ENCODE data around the gene HELB. TPM values are rescaled to one million over a fixed set of nuclear protein-coding genes. Genes with fewer than 3 reads are reported as not detected.

HELB gene
- total RNA-seq, 1 experiment from 2014 or later: 10.0 TPM

- no peaks in the 10 kb centered on the region for H3K9me3 ChIP-seq (ENCODE audit: insufficient read depth, low read depth)
- no TSS peak for BruUV-seq (replicated peaks)
- H3K9me2 ChIP-seq (ENCODE audit: insufficient read depth): no peaks in the 10 kb centered on the region
- intact Hi-C loops (cut with micrococcal nuclease; ENCODE audit: unreplicated experiment): no loop called here
- no peak overlapping the region for H3K4me3 ChIP-seq
- H4K20me1 ChIP-seq (ENCODE audit: insufficient read depth): no peaks in the 10 kb centered on the region
- H3K27ac ChIP-seq: no peak overlapping the region
- no peak for DNase-seq
- TF ChIP-seq CTCF (conservative IDR thresholded peaks at IDR 0.05) (no peak), EZH2 (IDR thresholded peaks at IDR 0.05; ENCODE audit: low read depth) (no peak)
- H3K36me3 ChIP-seq (ENCODE audit: low read depth): no peaks in the 10 kb centered on the region
- POLR2A ChIA-PET (ENCODE audit: unreplicated experiment): no interaction called here
- H2AFZ ChIP-seq: no peak overlapping the region
- no peaks in the 10 kb centered on the region for H3K79me2 ChIP-seq (ENCODE audit: low read depth)
- CTCF ChIA-PET: no interaction called here
- no peaks in the 10 kb centered on the region for H3K27me3 ChIP-seq (ENCODE audit: insufficient read depth, low read depth)
- no peaks in the 10 kb centered on the region for H3K4me1 ChIP-seq (replicated peaks; ENCODE audit: insufficient read depth)
- H3K4me2 ChIP-seq: no peak overlapping the region
- no peaks in the 10 kb centered on the region for H3F3A ChIP-seq (ENCODE audit: insufficient read depth, low read depth)
Observed at GRCh38 chr12:66359300-66359699, 57.0 kb downstream of the HELB start.

- Histone ChIP-seq H3K9me2 (ENCODE audit: insufficient read depth) (no peaks in the 10 kb centered on the region), H3K4me1 (replicated peaks; ENCODE audit: insufficient read depth) (no peaks in the 10 kb centered on the region), H3K9me3 (ENCODE audit: insufficient read depth, low read depth) (no peaks in the 10 kb centered on the region), H3F3A (ENCODE audit: insufficient read depth, low read depth) (no peaks in the 10 kb centered on the region), H3K27ac (no peak overlapping the region), H3K36me3 (ENCODE audit: low read depth) (no peaks in the 10 kb centered on the region), H3K79me2 (ENCODE audit: low read depth) (no peaks in the 10 kb centered on the region), H2AFZ (no peak overlapping the region), H3K4me2 (no peak overlapping the region), H3K4me3 (no peak overlapping the region), H3K27me3 (ENCODE audit: insufficient read depth, low read depth) (no peaks in the 10 kb centered on the region), H4K20me1 (ENCODE audit: insufficient read depth) (no peaks in the 10 kb centered on the region)
- BruUV-seq (replicated peaks): no TSS peak
- intact Hi-C loops (cut with micrococcal nuclease; ENCODE audit: unreplicated experiment): no loop called here
- TF ChIP-seq CTCF (conservative IDR thresholded peaks at IDR 0.05) (no peak), EZH2 (IDR thresholded peaks at IDR 0.05; ENCODE audit: low read depth) (no peak)
- POLR2A ChIA-PET (ENCODE audit: unreplicated experiment): no interaction called here
- CTCF ChIA-PET: no interaction called here
- no peak for DNase-seq
Observed at GRCh38 chr12:66361703-66362102, 59.4 kb downstream of the HELB start.

GRCh38 chr12:66365718-66366490 lies 63.6 kb downstream of the HELB start:
- ChIA-PET POLR2A (ENCODE audit: unreplicated experiment) (no interaction called here), CTCF (interaction anchor here (0.6 kb wide), 1 partner anchor 63 kb away, joined by 7 read pairs; the partner anchor contains the start of gene HELB)
- Histone ChIP-seq H3F3A (ENCODE audit: insufficient read depth, low read depth) (no peaks in the 10 kb centered on the region), H3K9me2 (ENCODE audit: insufficient read depth) (no peaks in the 10 kb centered on the region), H2AFZ (no peak overlapping the region), H3K79me2 (ENCODE audit: low read depth) (no peaks in the 10 kb centered on the region), H3K4me1 (replicated peaks; ENCODE audit: insufficient read depth) (no peaks in the 10 kb centered on the region), H3K27me3 (ENCODE audit: insufficient read depth, low read depth) (no peaks in the 10 kb centered on the region), H4K20me1 (ENCODE audit: insufficient read depth) (no peaks in the 10 kb centered on the region), H3K4me2 (no peak overlapping the region), H3K9me3 (ENCODE audit: insufficient read depth, low read depth) (no peaks in the 10 kb centered on the region), H3K27ac (no peak overlapping the region), H3K4me3 (no peak overlapping the region), H3K36me3 (ENCODE audit: low read depth) (no peaks in the 10 kb centered on the region)
- no peak for DNase-seq
- intact Hi-C loops (cut with micrococcal nuclease; ENCODE audit: unreplicated experiment): no loop called here
- no TSS peak for BruUV-seq (replicated peaks)
- TF ChIP-seq EZH2 (IDR thresholded peaks at IDR 0.05; ENCODE audit: low read depth): no peak
- TF ChIP-seq CTCF (conservative IDR thresholded peaks at IDR 0.05): no peak
